ENCODE results near the gene XRN2.

XRN2 gene

DNA sequence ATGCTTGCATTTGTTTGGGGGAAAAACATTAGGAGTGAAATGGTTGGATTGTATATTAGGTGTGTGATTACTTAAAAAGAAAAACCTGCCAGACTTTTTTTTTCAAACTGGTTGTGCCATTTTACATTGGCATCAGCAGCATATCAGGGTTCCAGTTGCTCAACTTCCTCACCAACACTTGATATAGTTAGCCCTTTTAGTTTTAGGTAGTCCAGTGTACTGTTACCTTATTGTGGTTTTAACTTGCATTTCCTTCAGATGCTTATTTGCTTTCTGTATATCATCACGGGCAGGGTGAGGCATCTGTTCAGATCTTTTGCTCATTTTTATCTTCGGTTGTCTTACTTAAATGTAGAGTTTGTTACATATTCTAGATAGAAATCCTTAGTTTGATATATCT lies 5.2 kb downstream of the XRN2 start:
- TF ChIP-seq TAF1 (IDR thresholded peaks at IDR 0.05; ENCODE audit: borderline replicate concordance, insufficient read depth, low read length) (no peak), POLR2AphosphoS5 (IDR thresholded peaks at IDR 0.05; ENCODE audit: low read depth, low read length) (no peak), FOXP2 (optimal IDR thresholded peaks at IDR 0.05; ENCODE audit: borderline replicate concordance, extremely low read depth, extremely low read length, insufficient read depth) (no peak), SIN3A (IDR thresholded peaks at IDR 0.05; ENCODE audit: borderline replicate concordance, insufficient read depth, low read length) (no peak)
- TF ChIP-seq, protein P1, sequence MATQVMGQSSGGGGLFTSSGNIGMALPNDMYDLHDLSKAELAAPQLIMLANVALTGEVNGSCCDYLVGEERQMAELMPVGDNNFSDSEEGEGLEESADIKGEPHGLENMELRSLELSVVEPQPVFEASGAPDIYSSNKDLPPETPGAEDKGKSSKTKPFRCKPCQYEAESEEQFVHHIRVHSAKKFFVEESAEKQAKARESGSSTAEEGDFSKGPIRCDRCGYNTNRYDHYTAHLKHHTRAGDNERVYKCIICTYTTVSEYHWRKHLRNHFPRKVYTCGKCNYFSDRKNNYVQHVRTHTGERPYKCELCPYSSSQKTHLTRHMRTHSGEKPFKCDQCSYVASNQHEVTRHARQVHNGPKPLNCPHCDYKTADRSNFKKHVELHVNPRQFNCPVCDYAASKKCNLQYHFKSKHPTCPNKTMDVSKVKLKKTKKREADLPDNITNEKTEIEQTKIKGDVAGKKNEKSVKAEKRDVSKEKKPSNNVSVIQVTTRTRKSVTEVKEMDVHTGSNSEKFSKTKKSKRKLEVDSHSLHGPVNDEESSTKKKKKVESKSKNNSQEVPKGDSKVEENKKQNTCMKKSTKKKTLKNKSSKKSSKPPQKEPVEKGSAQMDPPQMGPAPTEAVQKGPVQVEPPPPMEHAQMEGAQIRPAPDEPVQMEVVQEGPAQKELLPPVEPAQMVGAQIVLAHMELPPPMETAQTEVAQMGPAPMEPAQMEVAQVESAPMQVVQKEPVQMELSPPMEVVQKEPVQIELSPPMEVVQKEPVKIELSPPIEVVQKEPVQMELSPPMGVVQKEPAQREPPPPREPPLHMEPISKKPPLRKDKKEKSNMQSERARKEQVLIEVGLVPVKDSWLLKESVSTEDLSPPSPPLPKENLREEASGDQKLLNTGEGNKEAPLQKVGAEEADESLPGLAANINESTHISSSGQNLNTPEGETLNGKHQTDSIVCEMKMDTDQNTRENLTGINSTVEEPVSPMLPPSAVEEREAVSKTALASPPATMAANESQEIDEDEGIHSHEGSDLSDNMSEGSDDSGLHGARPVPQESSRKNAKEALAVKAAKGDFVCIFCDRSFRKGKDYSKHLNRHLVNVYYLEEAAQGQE (IDR thresholded peaks at IDR 0.05; ENCODE audit: insufficient read depth in 1 of 2, low read depth in 2 of 2, low read length in 2 of 2), result no peak

DNA sequence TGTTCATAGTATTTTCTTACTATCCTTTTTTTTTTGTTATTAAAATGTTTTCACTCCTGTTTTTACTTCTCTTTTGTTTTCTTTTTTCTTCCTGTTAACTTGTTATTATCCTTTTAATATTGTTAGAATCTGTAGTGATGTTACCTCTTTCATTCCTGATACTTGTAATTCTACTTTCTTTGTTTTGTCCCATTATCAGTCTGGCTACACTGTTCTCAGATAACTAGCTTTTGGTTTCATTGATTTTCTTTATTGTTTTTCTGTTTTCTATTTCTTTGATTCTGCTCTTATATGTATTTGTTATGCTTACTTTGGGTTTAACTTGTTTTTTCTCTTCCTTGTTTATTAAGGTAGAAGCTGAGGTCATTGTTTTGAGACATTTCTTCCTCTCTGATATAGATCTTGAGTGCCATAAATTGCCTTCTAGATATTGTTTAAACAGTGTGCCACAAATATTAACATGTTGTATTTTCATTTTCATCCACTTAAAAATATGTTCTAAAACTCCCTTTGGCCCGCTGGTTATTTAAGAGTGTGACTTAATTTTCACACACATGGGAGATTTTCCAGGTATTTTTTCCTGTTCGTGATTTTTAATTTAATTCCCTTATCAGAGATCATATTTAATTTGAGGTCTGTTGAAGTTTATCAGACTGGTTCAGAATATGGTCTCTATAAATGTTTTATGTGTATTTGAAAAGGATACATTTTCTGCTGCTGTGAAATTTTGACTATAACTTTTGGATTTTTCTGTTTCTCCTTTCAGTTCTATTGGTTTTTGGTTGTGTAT lies 6.7 kb downstream of the XRN2 start:
- TF ChIP-seq SIN3A (IDR thresholded peaks at IDR 0.05; ENCODE audit: borderline replicate concordance, insufficient read depth, low read length) (no peak), FOXP2 (optimal IDR thresholded peaks at IDR 0.05; ENCODE audit: borderline replicate concordance, extremely low read depth, extremely low read length, insufficient read depth) (no peak), TAF1 (IDR thresholded peaks at IDR 0.05; ENCODE audit: borderline replicate concordance, insufficient read depth, low read length) (no peak), POLR2AphosphoS5 (IDR thresholded peaks at IDR 0.05; ENCODE audit: low read depth, low read length) (no peak)
- TF ChIP-seq, protein P1 (IDR thresholded peaks at IDR 0.05; ENCODE audit: insufficient read depth in 1 of 2, low read depth in 2 of 2, low read length in 2 of 2), result no peak

DNA sequence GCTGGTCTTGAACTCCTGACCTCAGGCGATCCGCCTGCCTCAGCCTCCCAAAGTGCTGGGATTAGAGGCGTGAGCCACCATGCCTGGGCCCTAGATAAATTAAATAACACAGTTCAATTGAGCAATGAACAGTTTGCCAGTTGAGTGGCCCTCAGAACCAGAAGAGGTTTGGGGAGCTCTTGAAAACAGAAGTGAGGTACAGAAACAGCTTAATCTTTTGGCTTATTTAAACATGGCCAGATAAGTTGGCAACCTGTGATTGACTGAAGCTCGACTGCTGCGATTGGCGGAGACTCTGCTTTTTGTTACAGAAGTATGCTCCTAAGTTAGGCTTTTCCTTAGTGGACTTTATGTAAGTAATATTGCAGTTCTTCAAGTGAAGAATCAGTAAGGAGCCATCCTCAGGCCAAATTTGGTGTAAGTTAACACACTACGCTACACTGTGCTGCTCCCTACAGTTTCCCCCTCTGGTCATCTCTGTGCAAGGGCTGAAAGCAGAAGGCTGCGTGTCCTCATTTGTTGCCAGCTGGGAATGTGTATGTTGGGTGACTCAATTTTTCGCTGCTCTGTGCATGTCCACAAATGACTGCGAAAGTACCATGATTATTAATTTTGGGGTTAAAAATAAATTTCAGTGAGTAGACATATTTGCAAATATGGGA lies 9.8 kb downstream of the XRN2 start:
- TF ChIP-seq POLR2AphosphoS5 (IDR thresholded peaks at IDR 0.05; ENCODE audit: low read depth, low read length) (no peak), FOXP2 (optimal IDR thresholded peaks at IDR 0.05; ENCODE audit: borderline replicate concordance, extremely low read depth, extremely low read length, insufficient read depth) (no peak)
- TF ChIP-seq, protein P1 (IDR thresholded peaks at IDR 0.05; ENCODE audit: insufficient read depth in 1 of 2, low read depth in 2 of 2, low read length in 2 of 2), result no peak

DNA sequence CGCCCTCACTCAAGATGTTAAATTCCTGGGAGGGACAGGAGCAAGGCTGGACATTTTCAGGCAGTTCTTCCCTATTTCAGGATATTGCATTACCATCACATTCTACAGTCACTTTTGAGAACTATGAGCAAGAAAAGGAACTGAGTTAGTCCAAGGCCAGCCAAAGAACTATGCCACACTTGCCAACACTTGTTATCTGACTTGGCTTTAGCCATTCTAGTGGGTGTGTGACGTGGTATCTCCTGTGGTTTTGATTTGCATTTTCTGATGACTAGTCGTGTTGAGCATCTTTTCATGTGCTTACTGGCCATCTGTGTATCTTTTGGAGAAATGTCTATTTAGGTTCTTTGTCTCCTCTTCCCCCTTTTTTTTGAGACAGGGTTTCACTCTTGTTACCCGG lies 12.0 kb downstream of the XRN2 start:
- no peak for TF ChIP-seq POLR2AphosphoS5 (IDR thresholded peaks at IDR 0.05; ENCODE audit: low read depth, low read length)
- no peak for TF ChIP-seq FOXP2 (optimal IDR thresholded peaks at IDR 0.05; ENCODE audit: borderline replicate concordance, extremely low read depth, extremely low read length, insufficient read depth)
- TF ChIP-seq, protein P1 (IDR thresholded peaks at IDR 0.05; ENCODE audit: insufficient read depth in 1 of 2, low read depth in 2 of 2, low read length in 2 of 2), result no peak
- no peak for TF ChIP-seq SIN3A (IDR thresholded peaks at IDR 0.05; ENCODE audit: borderline replicate concordance, insufficient read depth, low read length)
- TF ChIP-seq TAF1 (IDR thresholded peaks at IDR 0.05; ENCODE audit: borderline replicate concordance, insufficient read depth, low read length), result no peak

All from PFSK-1 (cell line).